Heart left ventricle (tissue), 13 donors: ENCODE results near the gene AJUBA.

Source experiments
- CTCF ChIP-seq, 12 donors: fragments of 200-600 bp; sonication (generic) in 4 of 12; IDR thresholded peaks; one replicate each; pipeline versions ENCODE4 v1.5.0 to v1.8.0; 2018 to 2022; ENCODE audit warnings: antibody characterized with exemption in 12 of 12, mild to moderate bottlenecking in 5 of 12
- POLR2A ChIP-seq, 2 donors: fragments of 450-650 bp; IDR thresholded peaks; one replicate each; pipeline ENCODE4 v1.6.1; 2017; ENCODE audit warnings: antibody characterized with exemption in 2 of 2, mild to moderate bottlenecking in 2 of 2, moderate library complexity in 2 of 2
- donor health status: ischemic (EF 13 %, LVEDD 7.1; RV severe dilation, severe dysfunction).
- donor health status: DM: no; HTN: yes; CAD: no.
- donor health status: DM: no; HTN: no; CAD: no.
- donor health status: ischemic (EF 25% LVEDD 6.9; RV normal size, moderate dysfunction).
- donor health status: ischemic (EF 25% LVEDD 5.7; RV mildly dilated, moderate dysfunction).
- donor health status: ischemic (EF 35%, LVEDD 5.7; RV mildly dilated, moderate dysfunction).
- donor health status: nonischemic (EF 11% LVEDD 7.7; RV severe dilation, severe dysfunction).
- donor health status: DM: yes; HTN: yes; CAD: no.
- donor health status: PGD.
- donor health status: ischemic (EF 29% LVEDD 5.4; RV normal size, mild dysfunction).
- donor health status: nonischemic (EF 23%, LVEDD 6.1; RV moderate dilation, normal function).

DNA sequence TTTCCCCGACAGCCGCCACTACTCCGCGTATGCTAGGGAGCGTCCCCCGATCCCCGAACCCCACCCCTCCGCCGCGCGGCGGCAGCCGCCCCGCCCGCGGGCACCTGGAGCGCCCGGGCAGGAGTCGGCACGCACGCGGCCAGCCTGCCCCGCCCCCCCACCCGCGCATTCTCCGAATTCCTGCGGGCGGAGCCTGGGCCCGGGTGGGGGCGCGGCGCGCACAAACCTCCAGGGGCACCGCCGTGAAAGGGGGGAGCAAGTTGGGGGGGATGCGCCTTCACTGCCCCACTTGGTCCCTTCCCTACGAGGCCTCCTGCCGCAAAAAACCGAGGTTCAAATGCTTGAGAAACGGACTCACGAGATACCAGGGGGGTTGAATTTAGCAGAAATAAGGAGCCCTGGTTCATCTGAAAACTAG lies 1.7 kb downstream of the AJUBA start:
- TF ChIP-seq CTCF (IDR thresholded peaks at IDR 0.05) (no peak), POLR2A (IDR thresholded peaks at IDR 0.05) (no peak)
